C4-2B (cell line): ENCODE data around the gene BMP7.

ENCODE experiments used
- H3K27ac ChIP-seq: fragments of 450-650 bp; 2 replicates; pipeline ENCODE4 v1.5.1; 2017
- CTCF ChIP-seq: fragments of 450-650 bp; conservative IDR thresholded peaks from 2 replicates; pipeline ENCODE4 v1.5.1; 2017; ENCODE audit warnings: mild to moderate bottlenecking
- ZFX ChIP-seq: fragments of 450-650 bp; IDR thresholded peaks from 2 replicates; pipeline ENCODE4 v1.6.1; 2017

The BMP7 gene

GRCh38 chr20:57126481-57127092 is 139.9 kb downstream of the BMP7 start:
- no peak overlapping the region for H3K27ac ChIP-seq
- no peak for TF ChIP-seq CTCF
- no peak for TF ChIP-seq ZFX

GRCh38 chr20:57124800-57125517 is 141.5 kb downstream of the BMP7 start:
- TF ChIP-seq ZFX = no peak
- TF ChIP-seq CTCF = no peak
- H3K27ac ChIP-seq = no peak overlapping the region

DNA sequence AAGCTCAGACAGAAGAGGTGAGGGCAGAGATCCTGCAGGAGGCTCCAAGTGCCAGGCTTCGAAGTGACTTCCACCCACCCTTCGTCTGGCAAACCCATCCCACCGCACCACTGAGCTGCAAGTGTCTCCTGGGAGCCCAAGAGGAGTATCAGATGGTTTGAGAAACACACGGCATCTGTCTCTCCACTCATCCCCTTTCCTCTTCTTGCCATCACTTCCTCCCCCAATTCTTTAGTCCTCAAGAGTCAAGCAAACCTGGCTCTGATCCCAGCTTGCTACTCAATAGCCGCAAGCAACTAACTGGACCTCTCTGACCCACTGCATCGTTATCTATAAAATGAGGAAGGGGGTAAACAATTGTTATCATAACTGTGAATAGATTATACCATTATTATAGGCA is 142.1 kb downstream of the BMP7 start:
- H3K27ac ChIP-seq = no peak overlapping the region
- TF ChIP-seq CTCF = no peak
- no peak for TF ChIP-seq ZFX

GRCh38 chr20:57123504-57123903 is 142.9 kb downstream of the BMP7 start:
- TF ChIP-seq CTCF (no peak), ZFX (no peak)
- no peak overlapping the region for H3K27ac ChIP-seq

DNA sequence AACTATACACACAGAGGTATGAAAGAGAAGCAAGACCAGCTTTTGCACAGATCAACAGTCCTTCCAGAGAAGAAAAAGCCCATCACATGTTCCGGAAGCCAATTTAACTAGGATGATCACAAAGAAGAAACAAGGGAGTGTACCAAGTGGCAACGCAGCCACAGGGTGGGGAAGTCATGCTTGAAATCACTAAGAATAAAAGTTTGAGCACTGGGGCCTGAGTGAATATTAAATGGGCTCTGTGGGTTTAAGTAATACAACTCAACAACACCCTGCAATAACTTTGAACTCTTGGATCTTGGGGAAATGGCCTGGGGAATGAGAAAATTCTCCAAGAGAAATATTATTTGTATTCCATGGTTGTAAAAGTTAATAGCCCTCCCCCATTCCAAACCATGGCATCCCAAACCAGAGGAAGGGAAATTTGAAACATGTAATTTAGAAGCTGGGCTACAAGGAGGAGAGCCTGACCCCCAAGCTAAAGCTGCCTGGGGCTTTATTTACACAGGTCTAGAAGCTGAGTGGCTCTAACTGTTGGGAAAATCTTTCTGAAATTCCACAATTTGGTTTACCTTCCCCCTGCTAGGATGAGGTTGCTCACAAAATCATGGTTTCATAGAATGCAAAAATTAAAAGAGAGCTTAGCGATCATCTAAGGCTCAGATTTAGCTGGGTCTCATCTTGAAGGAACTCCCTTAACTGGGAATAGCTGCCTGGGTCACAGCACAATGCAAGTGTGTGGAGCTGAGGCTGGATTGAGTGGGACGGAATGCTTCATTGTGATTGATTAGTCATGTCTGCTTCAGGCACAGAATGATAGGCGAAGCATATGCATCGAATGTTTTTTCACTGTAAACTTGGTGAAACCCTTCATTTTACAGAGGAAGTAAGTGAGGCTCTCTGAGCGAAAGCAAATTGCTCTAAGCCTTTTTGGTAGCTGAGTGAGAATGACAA is 143.6 kb downstream of the BMP7 start:
- no peak overlapping the region for H3K27ac ChIP-seq
- TF ChIP-seq CTCF (no peak), ZFX (no peak)

- H3K27ac ChIP-seq = no peak overlapping the region
- no peak for TF ChIP-seq ZFX
- no peak for TF ChIP-seq CTCF
Measured at GRCh38 chr20:57118964-57119363, 147.5 kb downstream of the BMP7 start.
